ENCODE measurements around the gene SLC25A20.

DNA sequence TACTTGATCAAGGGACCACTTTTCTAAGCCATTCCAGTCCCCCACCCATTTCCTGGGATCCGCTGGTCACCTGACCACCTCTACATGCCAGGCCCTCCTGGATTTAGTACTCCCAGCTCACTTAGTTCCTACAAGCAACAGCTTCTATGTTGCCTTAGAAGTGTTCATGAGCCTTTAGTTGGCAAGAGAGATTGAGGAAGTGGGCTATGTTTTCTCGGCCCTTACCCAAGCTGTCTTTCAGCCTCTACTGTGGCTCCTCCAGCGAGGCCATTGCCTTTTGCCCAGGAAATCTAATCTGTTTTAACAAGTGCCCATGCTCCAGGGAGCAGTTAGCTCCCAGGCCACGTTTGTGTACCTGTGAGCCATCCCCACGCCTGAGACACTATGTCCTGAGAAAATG is 46.5 kb downstream of the SLC25A20 start:
- TF ChIP-seq, protein P1, sequence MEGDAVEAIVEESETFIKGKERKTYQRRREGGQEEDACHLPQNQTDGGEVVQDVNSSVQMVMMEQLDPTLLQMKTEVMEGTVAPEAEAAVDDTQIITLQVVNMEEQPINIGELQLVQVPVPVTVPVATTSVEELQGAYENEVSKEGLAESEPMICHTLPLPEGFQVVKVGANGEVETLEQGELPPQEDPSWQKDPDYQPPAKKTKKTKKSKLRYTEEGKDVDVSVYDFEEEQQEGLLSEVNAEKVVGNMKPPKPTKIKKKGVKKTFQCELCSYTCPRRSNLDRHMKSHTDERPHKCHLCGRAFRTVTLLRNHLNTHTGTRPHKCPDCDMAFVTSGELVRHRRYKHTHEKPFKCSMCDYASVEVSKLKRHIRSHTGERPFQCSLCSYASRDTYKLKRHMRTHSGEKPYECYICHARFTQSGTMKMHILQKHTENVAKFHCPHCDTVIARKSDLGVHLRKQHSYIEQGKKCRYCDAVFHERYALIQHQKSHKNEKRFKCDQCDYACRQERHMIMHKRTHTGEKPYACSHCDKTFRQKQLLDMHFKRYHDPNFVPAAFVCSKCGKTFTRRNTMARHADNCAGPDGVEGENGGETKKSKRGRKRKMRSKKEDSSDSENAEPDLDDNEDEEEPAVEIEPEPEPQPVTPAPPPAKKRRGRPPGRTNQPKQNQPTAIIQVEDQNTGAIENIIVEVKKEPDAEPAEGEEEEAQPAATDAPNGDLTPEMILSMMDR (IDR thresholded peaks at IDR 0.05; ENCODE audit: borderline replicate concordance, extremely low read depth, low read length, poor library complexity, severe bottlenecking): no peak
- TF ChIP-seq EZH2 (IDR thresholded peaks at IDR 0.05; ENCODE audit: borderline replicate concordance, low read depth, low read length, severe bottlenecking): no peak

Data from DND-41 (cell line).